IMR-90 (cell line): ENCODE data around the gene VOPP1. TPM values are rescaled to one million over a fixed set of nuclear protein-coding genes. Genes with fewer than 3 reads are reported as not detected.

Source experiments
- ATAC-seq: fragments of 200-7000 bp; cut with Tn5 transposase; 2 replicates; pipeline ENCODE4 v1.9.1; 2020; ENCODE audit warnings: low read depth, mild to moderate bottlenecking, moderate library complexity
- BruUV-seq: library from RNA; stranded (reverse); fragments of 400-500 nt; replicated peaks from 2 replicates; lab custom pipeline; 2021; lab: Mats Ljungman, UMichigan
- CTCF ChIA-PET: fragments of 300-600 bp; formaldehyde crosslinking; extraction: SDS; loops from one replicate; lab custom pipeline; 2021; ENCODE audit warnings: antibody characterized with exemption; lab: Yijun Ruan, JAX
- POLR2A ChIA-PET: fragments of 300-600 bp; sonication (Branson Sonifier 250); formaldehyde crosslinking; loops from one replicate; lab custom pipeline; 2022; ENCODE audit warnings: antibody characterized with exemption; ENCODE audit not compliant: unreplicated experiment; lab: Charles Lee
- DNase-seq: peaks from one replicate; pipeline ENCODE4 v3.0.0; 2013
- H2AFZ ChIP-seq: replicated peaks from 2 replicates; pipeline ENCODE3; 2013; ENCODE audit warnings: low read length, mild to moderate bottlenecking; ENCODE audit not compliant: poor library complexity
- H2AK5ac ChIP-seq: 2 replicates; pipeline ENCODE4 v1.6.1; 2013; ENCODE audit warnings: low read depth, low read length, inconsistent platforms
- H2AK9ac ChIP-seq: replicated peaks from 2 replicates; pipeline ENCODE3; 2013; ENCODE audit warnings: mild to moderate bottlenecking, low read depth, low read length, moderate library complexity; ENCODE audit not compliant: poor library complexity
- H2BK120ac ChIP-seq: 2 replicates; pipeline ENCODE4 v1.6.1; 2013; ENCODE audit warnings: low read depth, low read length, inconsistent platforms
- H2BK15ac ChIP-seq: 3 replicates; pipeline ENCODE4 v1.6.1; 2013; ENCODE audit warnings: low read depth, low read length, inconsistent platforms
- H2BK20ac ChIP-seq: 2 replicates; pipeline ENCODE4 v1.6.1; 2013; ENCODE audit warnings: low read depth, mild to moderate bottlenecking, inconsistent platforms, low read length, moderate library complexity
- H2BK5ac ChIP-seq: 2 replicates; pipeline ENCODE4 v1.6.1; 2013; ENCODE audit warnings: mild to moderate bottlenecking, low read depth, low read length, inconsistent platforms; ENCODE audit not compliant: poor library complexity, severe bottlenecking
- H3K14ac ChIP-seq: replicated peaks from 2 replicates; pipeline ENCODE4 v1.6.1; 2013; ENCODE audit warnings: low read depth, low read length, inconsistent platforms
- H3K18ac ChIP-seq: 2 replicates; pipeline ENCODE4 v1.6.1; 2013; ENCODE audit warnings: low read depth, low read length, control low read depth
- H3K23ac ChIP-seq: 2 replicates; pipeline ENCODE4 v1.6.1; 2013; ENCODE audit warnings: low read depth, low read length, inconsistent platforms
- H3K27ac ChIP-seq: 2 replicates; pipeline ENCODE4 v1.5.1; 2013; ENCODE audit warnings: mild to moderate bottlenecking, control low read depth, low read length; ENCODE audit not compliant: insufficient read depth
- H3K27me3 ChIP-seq: 2 replicates; pipeline ENCODE4 v1.6.1; 2013; ENCODE audit warnings: low read length; ENCODE audit not compliant: control insufficient read depth, insufficient read depth
- H3K36me3 ChIP-seq: 2 replicates; pipeline ENCODE4 v1.6.1; 2013; ENCODE audit warnings: low read length, mixed read lengths; ENCODE audit not compliant: control insufficient read depth, insufficient read depth
- H3K4ac ChIP-seq: 2 replicates; pipeline ENCODE4 v1.6.1; 2013; ENCODE audit warnings: low read depth, low read length, inconsistent platforms
- H3K4me1 ChIP-seq: 2 replicates; pipeline ENCODE4 v1.6.1; 2013; ENCODE audit warnings: low read length, mixed read lengths; ENCODE audit not compliant: control insufficient read depth, insufficient read depth
- H3K4me2 ChIP-seq: 2 replicates; pipeline ENCODE4 v1.6.1; 2013; ENCODE audit warnings: low read depth, mild to moderate bottlenecking, control low read depth, low read length, moderate library complexity
- H3K4me3 ChIP-seq: 2 replicates; pipeline ENCODE4 v1.5.1; 2013; ENCODE audit warnings: low read depth, mild to moderate bottlenecking, control low read depth, low read length, moderate library complexity; ENCODE audit not compliant: insufficient read depth
- H3K56ac ChIP-seq: 2 replicates; pipeline ENCODE4 v1.6.1; 2013; ENCODE audit warnings: low read length, inconsistent platforms; ENCODE audit not compliant: insufficient read depth; ENCODE audit errors: extremely low read depth
- H3K79me1 ChIP-seq, 2 experiments: 2 replicates each; pipeline ENCODE4 v1.6.1; 2013; ENCODE audit warnings: low read length in 2 of 2, inconsistent platforms in 1 of 2, low read depth in 1 of 2
- H3K9ac ChIP-seq: 2 replicates; pipeline ENCODE4 v1.6.1; 2013; ENCODE audit warnings: low read depth, low read length, control low read depth
- H3K9me1 ChIP-seq: 2 replicates; pipeline ENCODE4 v1.6.1; 2013; ENCODE audit warnings: low read length, inconsistent platforms; ENCODE audit not compliant: insufficient read depth
- H3K9me3 ChIP-seq: 2 replicates; pipeline ENCODE4 v1.6.1; 2013; ENCODE audit warnings: low read length; ENCODE audit not compliant: control insufficient read depth, insufficient read depth
- H4K20me1 ChIP-seq: 2 replicates; pipeline ENCODE4 v1.6.1; 2013; ENCODE audit warnings: low read length, inconsistent platforms; ENCODE audit not compliant: insufficient read depth
- H4K5ac ChIP-seq: 2 replicates; pipeline ENCODE4 v1.6.1; 2013; ENCODE audit warnings: mild to moderate bottlenecking, low read depth, low read length, control low read depth
- H4K8ac ChIP-seq, 2 experiments: 2 replicates each; pipeline ENCODE4 v1.6.1; 2013; ENCODE audit warnings: low read depth in 2 of 2, low read length in 2 of 2, control low read depth in 1 of 2, inconsistent platforms in 1 of 2
- H4K91ac ChIP-seq: 2 replicates; pipeline ENCODE4 v1.6.1; 2013; ENCODE audit warnings: low read depth, low read length, inconsistent platforms; ENCODE audit not compliant: insufficient read depth
- BHLHE40 ChIP-seq: fragments of 150-350 bp; IDR thresholded peaks from 2 replicates; pipeline ENCODE4 v1.6.1; 2016; ENCODE audit warnings: mild to moderate bottlenecking, low read depth, low read length
- CEBPB ChIP-seq: IDR thresholded peaks from 2 replicates; pipeline ENCODE4 v1.6.1; 2012; ENCODE audit warnings: low read depth, low read length, improper control_type of control experiment
- CHD1 ChIP-seq: IDR thresholded peaks from 2 replicates; pipeline ENCODE4 v1.6.1; 2012; ENCODE audit warnings: low read depth, low read length, improper control_type of control experiment
- CTCF ChIP-seq: conservative IDR thresholded peaks from 2 replicates; pipeline ENCODE4 v1.5.1; 2012; ENCODE audit warnings: mild to moderate bottlenecking, low read depth, low read length, improper control_type of control experiment
- FOS ChIP-seq: fragments of 150-350 bp; IDR thresholded peaks from 2 replicates; pipeline ENCODE4 v1.6.1; 2016; ENCODE audit warnings: low read depth, low read length
- MAZ ChIP-seq: IDR thresholded peaks from 2 replicates; pipeline ENCODE4 v1.6.1; 2012; ENCODE audit warnings: low read depth, mild to moderate bottlenecking, low read length, improper control_type of control experiment, moderate library complexity, borderline replicate concordance
- MXI1 ChIP-seq: IDR thresholded peaks from 2 replicates; pipeline ENCODE4 v1.6.1; 2012; ENCODE audit warnings: low read depth, mild to moderate bottlenecking, low read length, moderate library complexity, borderline replicate concordance
- NFE2L2 ChIP-seq: fragments of 150-350 bp; IDR thresholded peaks from 2 replicates; pipeline ENCODE4 v1.6.1; 2016; ENCODE audit warnings: low read depth, mild to moderate bottlenecking, low read length
- POLR2A ChIP-seq: IDR thresholded peaks from 2 replicates; pipeline ENCODE4 v1.6.1; 2012; ENCODE audit warnings: mild to moderate bottlenecking, low read depth, low read length
- RAD21 ChIP-seq: IDR thresholded peaks from 2 replicates; pipeline ENCODE4 v1.6.1; 2012; ENCODE audit warnings: low read length, improper control_type of control experiment
- RCOR1 ChIP-seq: IDR thresholded peaks from 2 replicates; pipeline ENCODE4 v1.6.1; 2012; ENCODE audit warnings: mild to moderate bottlenecking, low read length, improper control_type of control experiment; ENCODE audit not compliant: insufficient replicate concordance
- RFX5 ChIP-seq: IDR thresholded peaks from 2 replicates; pipeline ENCODE4 v1.8.0; 2012; ENCODE audit warnings: low read depth, mild to moderate bottlenecking, low read length, moderate library complexity
- SMC3 ChIP-seq: fragments of 150-350 bp; IDR thresholded peaks from 2 replicates; pipeline ENCODE4 v1.6.1; 2016; ENCODE audit warnings: low read depth, mild to moderate bottlenecking, antibody characterized with exemption, low read length, moderate library complexity
- USF2 ChIP-seq: fragments of 150-350 bp; IDR thresholded peaks from 2 replicates; pipeline ENCODE4 v1.6.1; 2017; ENCODE audit warnings: mild to moderate bottlenecking, antibody characterized with exemption, low read length, low read depth
- WGBS, 2 experiments: methylation state at CpG; one replicate each; pipeline versions ENCODE4 v1.1.5 to v1.1.7; 2013; ENCODE audit warnings: missing lambda C conversion rate in 2 of 2; ENCODE audit not compliant: insufficient read length in 1 of 2; ENCODE audit errors: extremely low coverage in 2 of 2; 5-methylcytosine and 5-hydroxymethylcytosine counted together
- dilution Hi-C: fragments of 300-500 bp; cut with HindIII; formaldehyde crosslinking; loops from one replicate; pipeline ENCODE4 v1.14.3; 2018; ENCODE audit warnings: low sequenced_read_pairs; ENCODE audit not compliant: unreplicated experiment
- in situ Hi-C: fragments of 300-500 bp; cut with MboI; formaldehyde crosslinking; loops from 3 replicates; pipeline ENCODE4 v1.14.3; 2019; ENCODE audit warnings: low sequenced_read_pairs, inconsistent platforms, mixed read lengths
- intact Hi-C: fragments of 100-400 bp; cut with micrococcal nuclease; formaldehyde crosslinking; loops from 2 replicates; pipeline ENCODE4 v1.10.0; 2022
- polyA plus RNA-seq, 3 experiments: library from polyadenylated mRNA; depleted of rRNA; stranded (reverse); fragments of >200 nt; gene quantifications; 2 replicates each; pipeline ENCODE4 v1.2.3, GENCODE V29; 2012; ENCODE audit warnings: low replicate concordance in 1 of 3
- total RNA-seq: library from RNA; depleted of rRNA; stranded (reverse); fragments of >200 nt; gene quantifications from 2 replicates; pipeline ENCODE4 v1.2.3, GENCODE V29; 2012

Gene VOPP1
- total and polyA plus RNA-seq, 2 of the 4 experiments (the other 2 are of a cell fraction): 60.2 to 94.5 TPM

GRCh38 chr7:55552320-55553023 is 19.8 kb downstream of the VOPP1 start:
- H3K14ac ChIP-seq: 0 out of 2 replicates have a peak overlapping the region, but pooled peaks have one; percentile 11
- H2AK5ac ChIP-seq: peak overlapping the region; percentile 28; the same call in 1 of the 2 replicates
- peak; percentile 87 for ATAC-seq
- no peak overlapping the region for H3K56ac ChIP-seq
- in situ Hi-C loops (loop anchor here (25.0 kb wide), 1 partner anchor 790 kb away; the partner anchor contains the start of gene SEC61G), intact Hi-C loops (no loop called here), dilution Hi-C loops (no loop called here)
- H3K23ac ChIP-seq: no peak overlapping the region
- H2BK15ac ChIP-seq: no peak overlapping the region
- peaks cover 4% of the 10 kb centered on the region for H3K36me3 ChIP-seq
- DNase-seq: peak; percentile 90
- no peaks in the 10 kb centered on the region for H3K27me3 ChIP-seq
- no peak overlapping the region for H4K91ac ChIP-seq
- BruUV-seq: no TSS peak
- H3K4ac ChIP-seq: no peak overlapping the region
- H2AFZ ChIP-seq: no peak overlapping the region
- H2BK20ac ChIP-seq: no peak overlapping the region
- no peak overlapping the region for H4K5ac ChIP-seq
- ChIA-PET POLR2A (no interaction called here), CTCF (interaction anchor here (0.8 kb wide), 1 partner anchor 13 kb away, joined by 3 read pairs; no protein-coding TSS in a partner anchor)
- no peak overlapping the region for H3K18ac ChIP-seq
- no peak overlapping the region for H2BK120ac ChIP-seq
- H3K4me2 ChIP-seq: peak overlapping the region; percentile 33; the same call in 1 of the 2 replicates
- peaks cover 18% of the 10 kb centered on the region for H3K4me1 ChIP-seq
- H2BK5ac ChIP-seq: no peak overlapping the region
- no CpG with 5 or more reads among the region's 13 CpGs for WGBS, 2 experiments
- H3K9me3 ChIP-seq: no peaks in the 10 kb centered on the region
- H3K79me1 ChIP-seq: peaks cover 38 to 98% of the 10 kb centered on the region in 2 experiments
- no peak overlapping the region for H2AK9ac ChIP-seq
- H3K27ac ChIP-seq: no peak overlapping the region
- peaks cover 98% of the 10 kb centered on the region for H4K20me1 ChIP-seq
- no peak overlapping the region for H3K9ac ChIP-seq
- H3K9me1 ChIP-seq: peaks cover 54% of the 10 kb centered on the region
- no peak overlapping the region for H3K4me3 ChIP-seq
- no peak overlapping the region for H4K8ac ChIP-seq
- no peak for TF ChIP-seq RAD21
- no peak for TF ChIP-seq CTCF
- no peak for TF ChIP-seq POLR2A
- TF ChIP-seq SMC3: no peak
- peak; percentile 78 for TF ChIP-seq FOS
- TF ChIP-seq MAZ: no peak
- no peak for TF ChIP-seq RFX5
- no peak for TF ChIP-seq USF2
- peak; percentile 71; the same call in 1 of the 2 replicates for TF ChIP-seq NFE2L2
- TF ChIP-seq MXI1: peak; percentile 46; the same call in 1 of the 2 replicates
- TF ChIP-seq CHD1: no peak
- TF ChIP-seq RCOR1: no peak
- 0 out of 2 replicates have a peak, but pooled peaks have one; percentile 31 for TF ChIP-seq CEBPB
- no peak; the same call in 1 of the 2 replicates for TF ChIP-seq BHLHE40
